ENCODE measurements around the gene TMUB2.
A peak's percentile ranks its signal among the peaks of the same experiment; 100 is the strongest.

The TMUB2 gene

GRCh38 chr17:44176671-44177501 lies 9.9 kb upstream of the TMUB2 start:
- DNase-seq (ENCODE audit: low read depth in 2 of 2): no peak

GRCh38 chr17:44177640-44178039 lies 9.1 kb upstream of the TMUB2 start:
- DNase-seq (ENCODE audit: low read depth in 2 of 2): no peak

GRCh38 chr17:44178133-44178532 lies 8.6 kb upstream of the TMUB2 start:
- DNase-seq (ENCODE audit: low read depth in 2 of 2): no peak

GRCh38 chr17:44183024-44183423 lies 3.7 kb upstream of the TMUB2 start:
- DNase-seq (ENCODE audit: low read depth in 2 of 2): no peak

- DNase-seq (ENCODE audit: low read depth in 2 of 2): no peak
These were observed 2.5 kb upstream of the TMUB2 start for GRCh38 chr17:44184212-44184810.

GRCh38 chr17:44187131-44187899 lies 543 bp downstream of the TMUB2 start:
- no peak for DNase-seq (ENCODE audit: low read depth in 2 of 2)

- DNase-seq (ENCODE audit: low read depth in 2 of 2): no peak
These were observed 2.0 kb downstream of the TMUB2 start for GRCh38 chr17:44188576-44189403.

- no peak for DNase-seq (ENCODE audit: low read depth in 2 of 2)
These were observed 3.7 kb downstream of the TMUB2 start for GRCh38 chr17:44190481-44190880.

GRCh38 chr17:44191369-44191768 lies 4.6 kb downstream of the TMUB2 start:
- no peak for DNase-seq (ENCODE audit: low read depth in 2 of 2)

GRCh38 chr17:44191941-44192496 lies 5.2 kb downstream of the TMUB2 start:
- DNase-seq (ENCODE audit: low read depth in 2 of 2): no peak

GRCh38 chr17:44192750-44193149 lies 6.0 kb downstream of the TMUB2 start:
- DNase-seq (ENCODE audit: low read depth in 2 of 2): no peak

GRCh38 chr17:44193326-44194084 lies 6.7 kb downstream of the TMUB2 start:
- DNase-seq (ENCODE audit: low read depth in 2 of 2): no peak

GRCh38 chr17:44197107-44197506 lies 10.3 kb downstream of the TMUB2 start:
- DNase-seq (ENCODE audit: low read depth in 2 of 2): no peak

- DNase-seq (ENCODE audit: low read depth in 2 of 2): peak in 1 of 2 donors; percentile 17
These were observed 11.4 kb downstream of the TMUB2 start for GRCh38 chr17:44197980-44198720.

GRCh38 chr17:44198721-44199552 lies 12.2 kb downstream of the TMUB2 start:
- peak in 1 of 2 donors; percentile 42 for DNase-seq (ENCODE audit: low read depth in 2 of 2)

GRCh38 chr17:44199553-44200477 lies 13.0 kb downstream of the TMUB2 start, which contains the start of gene ATXN7L3:
Gene ATXN7L3 (minus strand): TSS chr17:44199884. CDS start chr17:44198070, 1,814 bp downstream.
- peak; percentile 100 for DNase-seq (ENCODE audit: low read depth in 2 of 2)

- DNase-seq (ENCODE audit: low read depth in 2 of 2): no peak
These were observed 13.8 kb downstream of the TMUB2 start for GRCh38 chr17:44200478-44201155.

Measured in stimulated activated CD4-positive, alpha-beta T cell treated with anti-CD3 and anti-CD28 coated beads, Interleukin-4, amount 100 ng/mL, for 48 hours (primary cell).